HG03469 (cell line): ENCODE data around the gene DNAJC5.
A peak's percentile ranks its signal among the peaks of the same experiment; 100 is the strongest.
"Not testable (repeated sequence)": the region's sequence is repeated elsewhere in the genome, so short reads cannot be mapped to it uniquely, and the experiment has no call there.

Experiments
- ATAC-seq: cut with Tn5 transposase; IDR thresholded peaks from one replicate; pipeline ENCODE4 v1.9.1; 2021; ENCODE audit warnings: mild to moderate bottlenecking, moderate library complexity, moderate number of reproducible peaks; ENCODE audit not compliant: unreplicated experiment

The DNAJC5 gene

DNA sequence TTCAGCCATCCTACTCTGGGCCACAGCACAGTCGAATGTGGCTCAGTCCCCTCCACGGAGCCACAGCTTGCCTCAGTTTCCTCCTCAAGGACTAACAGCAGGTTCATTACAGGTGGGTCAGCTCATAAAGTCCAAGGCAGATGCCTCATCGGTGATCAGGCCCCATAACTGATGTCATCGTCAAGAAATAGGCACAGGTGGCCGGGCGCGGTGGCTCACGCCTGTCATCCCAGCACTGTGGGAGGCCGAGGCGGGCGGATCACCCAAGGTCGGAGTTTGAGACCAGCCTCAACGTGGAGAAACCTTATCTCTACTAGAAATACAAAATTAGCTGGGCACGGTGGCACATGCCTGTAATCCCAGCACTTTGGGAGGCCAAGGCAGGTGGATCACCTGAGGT, 57.8 kb downstream of the DNAJC5 start:
- no peak for ATAC-seq

GRCh38 chr20:63953764-63954429, 59.0 kb downstream of the DNAJC5 start:
- ATAC-seq = no peak

GRCh38 chr20:63955281-63955826, 60.4 kb downstream of the DNAJC5 start:
- ATAC-seq = no peak

GRCh38 chr20:63955827-63956663, 61.1 kb downstream of the DNAJC5 start, which contains the start of gene UCKL1:
Gene UCKL1 (minus strand): TSS chr20:63956416. CDS start chr20:63956372, 44 bp downstream.
- ATAC-seq = peak; percentile 53

GRCh38 chr20:63956664-63957003, 61.7 kb downstream of the DNAJC5 start:
- peak; percentile 1 for ATAC-seq

DNA sequence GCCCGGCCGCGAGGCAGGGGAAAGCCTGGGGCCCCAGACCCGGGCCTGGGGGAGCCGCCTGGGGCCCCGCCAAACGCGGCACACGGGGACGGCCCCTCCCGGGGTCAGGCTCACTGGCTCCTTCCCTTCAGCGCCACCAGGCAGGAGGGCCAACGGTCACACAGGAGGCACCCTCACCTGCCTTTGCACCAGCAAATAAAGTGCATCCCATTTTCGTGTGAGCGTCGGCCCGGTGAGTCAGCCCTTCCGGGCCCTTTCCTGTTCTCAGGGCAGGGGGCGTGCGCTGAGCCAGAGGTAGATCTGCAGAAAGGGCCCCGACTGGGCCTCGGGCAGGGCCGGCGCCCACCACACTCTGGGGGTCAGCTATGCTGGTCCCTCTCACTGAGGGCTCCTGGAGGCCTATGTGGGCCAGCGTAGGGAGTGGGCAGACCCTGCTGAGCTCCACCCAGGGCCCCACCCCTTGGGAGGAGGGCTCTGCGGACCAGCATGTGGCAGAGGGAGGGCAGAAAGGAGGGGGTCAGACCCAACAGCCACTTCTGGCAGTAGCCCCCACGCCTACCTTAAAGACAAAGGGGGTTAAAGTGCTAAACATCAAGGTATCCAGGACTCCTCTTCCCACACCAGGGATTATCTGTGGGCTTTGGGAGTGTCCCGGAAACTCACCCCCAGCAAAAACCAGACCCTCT, 62.2 kb downstream of the DNAJC5 start:
- ATAC-seq = peak; percentile 10

GRCh38 chr20:63957690-63958441, 62.9 kb downstream of the DNAJC5 start:
- no peak for ATAC-seq

GRCh38 chr20:63958471-63958870, 63.5 kb downstream of the DNAJC5 start:
- ATAC-seq = no peak

GRCh38 chr20:63958964-63959698, 64.2 kb downstream of the DNAJC5 start:
- no peak for ATAC-seq

- no peak for ATAC-seq
These were observed 64.8 kb downstream of the DNAJC5 start for GRCh38 chr20:63959699-63960075.

DNA sequence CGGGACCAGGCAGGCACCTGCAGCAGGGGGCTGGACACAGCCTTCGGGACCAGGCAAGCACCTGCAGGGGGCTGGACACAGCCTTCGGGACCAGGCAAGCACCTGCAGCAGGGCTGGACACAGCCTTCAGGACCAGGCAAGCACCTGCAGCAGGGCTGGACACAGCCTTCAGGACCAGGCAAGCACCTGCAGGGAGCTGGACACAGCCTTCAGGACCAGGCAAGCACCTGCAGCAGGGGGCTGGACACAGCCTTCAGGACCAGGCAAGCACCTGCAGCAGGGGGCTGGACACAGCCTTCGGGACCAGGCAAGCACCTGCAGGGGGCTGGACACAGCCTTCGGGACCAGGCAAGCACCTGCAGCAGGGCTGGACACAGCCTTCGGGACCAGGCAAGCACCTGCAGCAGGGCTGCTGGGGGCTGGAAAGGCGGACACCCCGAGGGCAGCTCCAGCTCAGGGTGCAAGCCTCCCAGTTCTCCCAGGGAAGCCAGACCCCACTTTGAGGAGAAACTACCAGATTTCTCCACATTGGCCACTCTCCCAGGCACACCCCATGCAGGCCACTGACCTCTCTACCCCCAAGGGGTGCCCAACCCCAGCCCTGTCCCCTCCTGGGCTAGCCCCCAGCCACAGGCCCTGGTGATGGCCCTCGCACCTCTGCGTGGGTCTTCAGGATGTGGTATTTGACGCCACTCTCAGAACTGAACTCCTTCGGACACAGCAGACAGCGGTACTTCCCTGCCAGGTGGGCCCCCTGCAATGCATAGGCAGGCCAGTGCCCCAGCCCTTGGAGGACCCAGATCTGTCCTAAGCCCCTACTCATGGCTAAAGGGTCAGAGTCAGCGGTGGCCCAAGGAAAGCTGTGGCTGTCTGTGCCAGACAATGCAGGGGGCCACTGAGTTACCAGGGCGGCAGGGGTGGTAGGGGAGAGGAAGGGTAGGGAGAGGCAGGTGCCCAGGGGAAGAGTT, 66.0 kb downstream of the DNAJC5 start:
- not testable (repeated sequence) for ATAC-seq

GRCh38 chr20:63961664-63962425, 66.9 kb downstream of the DNAJC5 start:
- ATAC-seq = no peak

- ATAC-seq = no peak
These were observed 67.8 kb downstream of the DNAJC5 start for GRCh38 chr20:63962426-63963347.

GRCh38 chr20:63963348-63963741, 68.4 kb downstream of the DNAJC5 start:
- ATAC-seq = no peak

DNA sequence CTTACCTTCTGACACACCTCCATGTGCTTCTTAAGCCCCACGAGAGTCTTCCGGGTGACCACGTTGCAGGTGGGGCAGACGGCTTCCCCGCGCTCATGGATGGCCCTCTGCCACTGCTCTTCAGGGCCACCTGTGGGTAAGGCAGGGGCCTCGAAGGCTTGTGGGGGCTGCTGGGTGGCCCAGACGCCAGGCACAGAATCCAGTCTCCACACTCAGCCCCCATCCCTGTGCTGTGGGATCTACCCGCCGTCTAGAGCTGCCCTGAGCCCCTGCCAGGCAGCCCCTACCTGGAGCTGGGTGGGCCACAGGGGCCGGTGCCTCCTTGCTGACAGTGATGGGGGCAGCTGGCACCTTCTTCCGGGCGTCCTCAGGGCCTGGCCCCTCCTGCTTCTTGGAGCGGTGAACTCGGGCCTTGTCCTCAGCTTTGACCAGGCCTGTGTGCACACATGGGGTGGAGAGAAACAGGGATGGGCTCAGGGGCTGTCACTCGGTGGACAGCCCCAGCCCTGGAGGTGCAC, 68.9 kb downstream of the DNAJC5 start:
- ATAC-seq = no peak

GRCh38 chr20:63964412-63964811, 69.5 kb downstream of the DNAJC5 start:
- ATAC-seq = no peak
